Liver (tissue), 9 donors: ENCODE measurements around the gene EIF3F. TPM values are rescaled to one million over a fixed set of nuclear protein-coding genes. Genes with fewer than 3 reads are reported as not detected.

ENCODE experiments used
- DNase-seq: peaks from one replicate; pipeline ENCODE4 v3.0.0-alpha.2; 2017; ENCODE audit warnings: low spot score
- H3K27ac ChIP-seq, 2 donors: one replicate each; pipeline ENCODE4 v1.7.0; 2013; ENCODE audit warnings: inconsistent platforms in 2 of 2, low read length in 2 of 2, control low read depth in 1 of 2, low read depth in 1 of 2, mild to moderate bottlenecking in 1 of 2
- H3K27me3 ChIP-seq, 4 donors: one replicate each; pipeline versions ENCODE4 v1.6.1 to v1.7.0; 2013; ENCODE audit warnings: low read length in 3 of 4, inconsistent platforms in 1 of 4, mild to moderate bottlenecking in 1 of 4, moderate library complexity in 1 of 4; ENCODE audit not compliant: control insufficient read depth in 4 of 4, insufficient read depth in 4 of 4
- H3K36me3 ChIP-seq, 4 donors: one replicate each; pipeline versions ENCODE4 v1.6.1 to v1.7.0; 2013; ENCODE audit warnings: low read length in 3 of 4, mild to moderate bottlenecking in 3 of 4, low read depth in 1 of 4, moderate library complexity in 1 of 4; ENCODE audit not compliant: control insufficient read depth in 4 of 4, insufficient read depth in 3 of 4
- H3K4me1 ChIP-seq, 4 donors: one replicate each; pipeline versions ENCODE4 v1.6.1 to v1.7.0; 2013; ENCODE audit warnings: low read length in 3 of 4, mild to moderate bottlenecking in 3 of 4, moderate library complexity in 1 of 4; ENCODE audit not compliant: control insufficient read depth in 4 of 4, insufficient read depth in 4 of 4
- H3K4me3 ChIP-seq, 3 donors: one replicate each; pipeline versions ENCODE4 v1.6.1 to v1.7.0; 2013; ENCODE audit warnings: low read length in 3 of 3, control low read depth in 1 of 3, low read depth in 1 of 3, mild to moderate bottlenecking in 1 of 3
- H3K9ac ChIP-seq, 2 donors: one replicate each; pipeline ENCODE4 v1.7.0; 2013; ENCODE audit warnings: low read length in 2 of 2, mild to moderate bottlenecking in 2 of 2, moderate library complexity in 2 of 2, control low read depth in 1 of 2, low read depth in 1 of 2
- H3K9me3 ChIP-seq, 4 donors: one replicate each; pipeline versions ENCODE4 v1.6.1 to v1.7.0; 2013; ENCODE audit warnings: low read length in 3 of 4; ENCODE audit not compliant: control insufficient read depth in 4 of 4
- ATF3 ChIP-seq: IDR thresholded peaks from 2 replicates; pipeline ENCODE4 v1.6.1; 2016; ENCODE audit warnings: antibody characterized with exemption
- CTCF ChIP-seq: fragments of 150-350 bp; IDR thresholded peaks from 2 replicates; pipeline ENCODE4 v1.5.1; 2017; ENCODE audit warnings: improper control_type of control experiment, low read depth, low read length; ENCODE audit not compliant: missing input control
- FOXA1 ChIP-seq: IDR thresholded peaks from 2 replicates; pipeline ENCODE4 v1.6.1; 2016; ENCODE audit warnings: antibody characterized with exemption
- HNF4A ChIP-seq, 2 donors: conservative IDR thresholded peaks; 2 replicates each; pipeline ENCODE4 v1.6.1; 2016; ENCODE audit warnings: antibody characterized with exemption in 2 of 2, mild to moderate bottlenecking in 2 of 2
- MAX ChIP-seq: IDR thresholded peaks from 2 replicates; pipeline ENCODE4 v1.6.1; 2016; ENCODE audit warnings: antibody characterized with exemption
- NR2F2 ChIP-seq: IDR thresholded peaks from 2 replicates; pipeline ENCODE4 v1.6.1; 2016; ENCODE audit warnings: antibody characterized with exemption
- RAD21 ChIP-seq, 2 donors: IDR thresholded peaks; 2 replicates each; pipeline ENCODE4 v1.6.1; 2016; ENCODE audit warnings: antibody characterized with exemption in 2 of 2, mild to moderate bottlenecking in 2 of 2
- REST ChIP-seq: IDR thresholded peaks from 2 replicates; pipeline ENCODE4 v1.6.1; 2016; ENCODE audit warnings: antibody characterized with exemption, mild to moderate bottlenecking
- SP1 ChIP-seq: IDR thresholded peaks from 2 replicates; pipeline ENCODE4 v1.6.1; 2018; ENCODE audit warnings: antibody characterized with exemption, mild to moderate bottlenecking
- TAF1 ChIP-seq: conservative IDR thresholded peaks from 2 replicates; pipeline ENCODE4 v1.6.1; 2016; ENCODE audit warnings: antibody characterized with exemption, mild to moderate bottlenecking
- ZBTB33 ChIP-seq: IDR thresholded peaks from 2 replicates; pipeline ENCODE4 v1.6.1; 2016; ENCODE audit warnings: antibody characterized with exemption
- WGBS: extraction: QIAGEN DNeasy Blood & Tissue Kit; methylation state at CpG from one replicate; pipeline ENCODE4 v1.1.7; 2013; 5-methylcytosine and 5-hydroxymethylcytosine counted together
- polyA plus RNA-seq, 2 donors: library from polyadenylated mRNA; stranded (reverse) in 1 of 2; unstranded in 1 of 2; fragments of 200-250 nt in 1 of 2; fragments of >200 nt in 1 of 2; fragmentation: Nextera tagmentation in 1 of 2; extraction: Ambion mirVana in 1 of 2; gene quantifications; one replicate each; pipeline versions ENCODE4 v1.2.1 to v1.2.3, GENCODE V29; 2013 to 2015
- total RNA-seq, 2 donors: library from RNA; depleted of rRNA; stranded (reverse); fragments of >200 nt; gene quantifications; one replicate each; pipeline ENCODE4 v1.2.3, GENCODE V29; 2014
- donor health status: healthy.
- donor health status: healthy.
- donor health status: healthy.
- donor health status: healthy.
- donor health status: healthy.

Gene EIF3F
- total and polyA plus RNA-seq, 4 donors, result 59.4 to 246 (median 147) TPM

DNA sequence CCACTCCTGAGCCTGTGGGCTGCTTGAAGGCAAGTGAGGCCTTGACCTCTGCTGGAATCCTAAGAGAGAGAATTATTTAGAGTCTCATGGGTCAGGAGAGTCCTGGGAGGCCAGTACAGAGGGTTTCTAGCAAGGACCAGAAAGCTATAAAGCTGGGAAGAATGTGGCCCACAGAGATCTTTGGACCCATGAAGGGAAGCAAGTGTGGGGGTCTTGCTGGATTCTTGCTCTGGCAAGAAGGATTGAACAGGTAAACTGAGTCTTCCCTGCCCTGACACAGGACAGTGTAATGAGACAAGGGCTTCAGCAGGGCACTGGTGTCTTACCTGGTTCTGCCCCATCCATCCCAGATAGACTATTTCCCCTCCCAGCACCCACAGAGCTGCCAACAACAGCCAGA lies 18.4 kb downstream of the EIF3F start:
- peak; percentile 21 for DNase-seq
- H3K4me3 ChIP-seq, result no peak overlapping the region
- no peak overlapping the region for H3K9ac ChIP-seq
- TF ChIP-seq ZBTB33 (no peak), FOXA1 (no peak), MAX (no peak), TAF1 (no peak), RAD21 (IDR thresholded peaks at IDR 0.05) (no peak)
- no peaks in the 10 kb centered on the region for H3K4me1 ChIP-seq
- no peaks in the 10 kb centered on the region for H3K9me3 ChIP-seq
- H3K27ac ChIP-seq, result no peak overlapping the region
- H3K36me3 ChIP-seq, result no peaks in the 10 kb centered on the region
- no peaks in the 10 kb centered on the region for H3K27me3 ChIP-seq

DNA sequence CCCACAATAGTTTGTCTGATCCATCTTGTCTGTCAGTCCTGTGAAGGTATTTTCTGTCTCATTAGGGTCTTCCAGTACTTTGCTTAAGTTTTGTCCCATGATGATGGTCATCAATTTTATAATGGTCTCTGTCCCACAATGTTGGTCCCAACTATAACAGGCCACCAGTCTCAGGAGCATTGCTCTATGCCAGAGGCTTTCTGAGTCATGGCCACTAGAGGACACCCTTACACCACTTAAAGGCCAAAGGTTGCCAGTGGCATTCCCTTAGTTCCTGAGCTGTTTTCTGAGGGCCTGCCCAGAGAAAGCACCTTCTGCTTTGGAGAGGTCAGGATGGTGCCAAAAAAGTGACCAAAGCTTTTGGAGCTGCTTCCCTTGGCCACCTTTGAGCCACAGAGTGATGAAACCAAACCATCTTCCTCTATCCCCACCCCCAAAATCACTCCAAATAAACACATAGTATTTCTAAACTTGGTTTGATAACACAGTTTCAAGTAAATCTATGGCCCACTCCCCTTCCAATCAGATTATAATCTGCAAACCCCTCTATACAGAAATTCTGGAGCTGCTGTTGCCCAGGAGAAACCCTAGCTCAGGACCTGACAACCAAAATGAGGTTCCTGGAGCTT lies 19.3 kb downstream of the EIF3F start:
- Histone ChIP-seq H3K27me3 (no peaks in the 10 kb centered on the region), H3K9me3 (no peaks in the 10 kb centered on the region), H3K4me1 (no peaks in the 10 kb centered on the region), H3K9ac (no peak overlapping the region), H3K4me3 (no peak overlapping the region), H3K27ac (no peak overlapping the region), H3K36me3 (no peaks in the 10 kb centered on the region)
- TF ChIP-seq ATF3, result no peak
- peak; percentile 53 for TF ChIP-seq NR2F2
- TF ChIP-seq RAD21 (IDR thresholded peaks at IDR 0.05), result peak; percentile 94 to 97
- TF ChIP-seq CTCF, result peak; percentile 94
- TF ChIP-seq HNF4A (conservative IDR thresholded peaks at IDR 0.05), result peak in 1 of 2 donors; percentile 28
- DNase-seq, result peak; percentile 51

GRCh38 chr11:8008212-8008611 lies 21.1 kb downstream of the EIF3F start:
- H3K9me3 ChIP-seq, result no peaks in the 10 kb centered on the region
- H3K9ac ChIP-seq, result no peak overlapping the region
- peak; percentile 23 for DNase-seq
- no peak overlapping the region for H3K4me3 ChIP-seq
- TF ChIP-seq SP1 (no peak), REST (peak; percentile 91), MAX (no peak)
- H3K36me3 ChIP-seq, result no peaks in the 10 kb centered on the region
- H3K27me3 ChIP-seq, result no peaks in the 10 kb centered on the region
- no peaks in the 10 kb centered on the region for H3K4me1 ChIP-seq
- H3K27ac ChIP-seq, result no peak overlapping the region
- WGBS, result 60% methylated on average over 4 of the region's 4 CpGs
